ENCODE measurements around the gene P3H1.
A peak's percentile ranks its signal among the peaks of the same experiment; 100 is the strongest.
"Not testable (repeated sequence)": the region's sequence is repeated elsewhere in the genome, so short reads cannot be mapped to it uniquely, and the experiment has no call there.

The P3H1 gene, protein sequence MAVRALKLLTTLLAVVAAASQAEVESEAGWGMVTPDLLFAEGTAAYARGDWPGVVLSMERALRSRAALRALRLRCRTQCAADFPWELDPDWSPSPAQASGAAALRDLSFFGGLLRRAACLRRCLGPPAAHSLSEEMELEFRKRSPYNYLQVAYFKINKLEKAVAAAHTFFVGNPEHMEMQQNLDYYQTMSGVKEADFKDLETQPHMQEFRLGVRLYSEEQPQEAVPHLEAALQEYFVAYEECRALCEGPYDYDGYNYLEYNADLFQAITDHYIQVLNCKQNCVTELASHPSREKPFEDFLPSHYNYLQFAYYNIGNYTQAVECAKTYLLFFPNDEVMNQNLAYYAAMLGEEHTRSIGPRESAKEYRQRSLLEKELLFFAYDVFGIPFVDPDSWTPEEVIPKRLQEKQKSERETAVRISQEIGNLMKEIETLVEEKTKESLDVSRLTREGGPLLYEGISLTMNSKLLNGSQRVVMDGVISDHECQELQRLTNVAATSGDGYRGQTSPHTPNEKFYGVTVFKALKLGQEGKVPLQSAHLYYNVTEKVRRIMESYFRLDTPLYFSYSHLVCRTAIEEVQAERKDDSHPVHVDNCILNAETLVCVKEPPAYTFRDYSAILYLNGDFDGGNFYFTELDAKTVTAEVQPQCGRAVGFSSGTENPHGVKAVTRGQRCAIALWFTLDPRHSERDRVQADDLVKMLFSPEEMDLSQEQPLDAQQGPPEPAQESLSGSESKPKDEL

DNA sequence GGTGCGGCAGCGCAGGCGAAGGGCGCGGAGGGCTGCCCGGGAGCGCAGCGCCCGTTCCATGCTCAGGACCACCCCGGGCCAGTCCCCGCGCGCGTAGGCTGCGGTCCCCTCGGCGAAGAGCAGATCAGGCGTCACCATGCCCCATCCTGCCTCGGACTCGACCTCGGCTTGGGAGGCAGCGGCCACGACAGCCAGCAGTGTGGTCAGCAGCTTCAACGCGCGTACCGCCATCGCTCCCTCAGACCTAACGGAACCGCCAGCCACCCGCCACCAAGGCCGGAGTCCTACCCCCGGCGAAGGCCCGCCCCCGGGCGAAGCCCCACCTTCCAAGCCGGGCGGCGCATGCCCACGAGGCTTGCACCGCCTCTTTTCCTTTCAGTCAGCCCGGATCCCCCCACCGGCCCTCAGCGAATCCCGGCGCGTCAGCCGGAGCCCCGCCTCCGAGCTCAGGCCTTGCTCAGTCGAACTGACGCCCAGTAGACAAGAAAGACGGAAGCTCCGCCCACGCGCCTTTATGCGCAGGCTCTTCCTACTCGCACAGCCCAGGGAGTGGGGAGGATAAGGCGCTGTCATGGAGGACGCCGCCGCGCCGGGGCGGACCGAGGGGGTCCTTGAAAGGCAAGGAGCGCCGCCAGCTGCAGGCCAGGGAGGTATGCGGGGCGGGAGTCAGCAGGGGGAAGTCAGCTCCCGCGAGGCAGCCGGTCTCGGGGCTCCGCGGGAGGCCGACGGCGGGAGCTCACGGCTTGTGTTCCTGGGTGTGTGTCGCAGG, at the start of gene P3H1, which contains the start of gene C1orf50:
Gene P3H1, minus strand, starts transcription at position 288 of the 769 bp plus-strand sequence. Its CDS starts 57 bp downstream, at position 231.
Gene C1orf50, plus strand, starts transcription at position 509 of the 769 bp plus-strand sequence. Its CDS starts 63 bp downstream, at position 572.
- peak; percentile 99 for DNase-seq (ENCODE audit: low read depth in 2 of 2)

DNA sequence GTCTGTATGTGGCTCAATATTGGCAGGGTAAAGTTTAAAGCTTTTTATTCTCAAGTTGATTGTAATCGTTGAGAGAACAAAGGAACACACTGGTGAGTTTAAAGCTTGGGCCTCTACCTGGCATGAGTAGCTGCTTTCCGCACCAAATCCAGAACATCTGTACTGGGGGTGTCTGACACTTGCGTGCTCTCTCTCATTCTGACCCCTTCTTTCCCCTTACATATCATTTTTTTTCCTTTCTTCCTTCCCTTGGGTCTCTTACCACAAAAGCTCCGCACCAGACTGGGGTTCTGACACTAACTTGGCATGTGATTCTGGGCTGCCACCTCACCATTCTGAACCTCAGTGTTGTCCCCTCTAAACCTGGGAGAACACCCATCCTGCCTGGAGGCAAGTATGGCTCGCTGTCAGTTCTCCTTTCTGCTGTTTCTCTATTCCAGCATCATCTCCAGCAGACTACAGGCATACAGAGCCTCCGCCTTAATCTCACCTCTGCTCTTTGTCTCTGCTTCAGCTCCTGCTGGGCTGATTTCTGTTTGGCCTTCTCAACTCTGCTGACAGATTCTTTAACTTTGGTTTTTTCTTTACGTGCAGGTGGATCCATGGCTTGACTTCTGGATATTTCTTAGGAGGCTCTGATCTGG, 49.2 kb upstream of the P3H1 start:
- DNase-seq (ENCODE audit: low read depth in 2 of 2), result no peak

DNA sequence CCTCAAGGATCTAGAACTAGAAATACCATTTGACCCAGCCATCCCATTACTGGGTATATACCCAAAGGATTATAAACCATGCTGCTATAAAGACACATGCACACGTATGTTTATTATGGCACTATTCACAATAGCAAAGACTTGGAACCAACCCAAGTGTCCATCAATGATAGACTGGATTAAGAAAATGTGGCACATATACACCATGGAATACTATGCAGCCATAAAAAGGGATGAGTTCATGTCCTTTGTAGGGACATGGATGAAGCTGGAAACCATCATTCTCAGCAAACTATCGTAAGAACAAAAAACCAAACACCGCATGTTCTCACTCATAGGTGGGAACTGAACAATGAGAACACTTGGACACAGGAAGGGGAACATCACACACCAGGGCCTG, 48.0 kb upstream of the P3H1 start:
- not testable (repeated sequence) for DNase-seq (ENCODE audit: low read depth in 2 of 2)

DNA sequence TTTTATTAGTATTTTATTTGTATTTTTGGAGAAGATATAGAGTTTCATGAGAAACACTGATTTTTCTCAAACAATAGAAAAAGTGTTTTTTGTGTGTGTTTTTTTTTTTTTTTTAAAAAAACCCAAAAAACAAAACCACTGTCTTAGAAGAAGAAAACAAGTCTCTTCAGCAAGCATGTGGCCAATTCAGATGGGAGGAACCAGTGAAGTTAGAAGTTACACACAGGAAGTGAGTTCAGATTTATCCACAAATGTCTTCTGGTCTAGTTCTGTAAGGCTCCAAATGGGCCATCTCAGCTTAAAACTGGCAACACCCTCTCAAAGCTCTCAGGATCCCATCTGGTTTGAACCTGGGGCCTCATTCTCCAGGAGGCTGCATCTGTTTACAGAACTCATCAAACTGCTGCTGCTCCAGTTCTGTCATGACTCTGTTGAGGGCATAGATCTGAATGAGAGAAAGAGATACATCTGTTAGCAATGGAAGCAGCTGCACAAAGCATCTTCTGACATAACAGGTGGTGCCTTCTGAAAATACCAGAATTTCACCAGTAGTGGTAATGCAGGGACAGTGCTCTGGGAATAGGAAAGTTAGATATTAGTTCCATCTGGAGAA, 40.3 kb upstream of the P3H1 start:
- DNase-seq (ENCODE audit: low read depth in 2 of 2), result no peak

DNA sequence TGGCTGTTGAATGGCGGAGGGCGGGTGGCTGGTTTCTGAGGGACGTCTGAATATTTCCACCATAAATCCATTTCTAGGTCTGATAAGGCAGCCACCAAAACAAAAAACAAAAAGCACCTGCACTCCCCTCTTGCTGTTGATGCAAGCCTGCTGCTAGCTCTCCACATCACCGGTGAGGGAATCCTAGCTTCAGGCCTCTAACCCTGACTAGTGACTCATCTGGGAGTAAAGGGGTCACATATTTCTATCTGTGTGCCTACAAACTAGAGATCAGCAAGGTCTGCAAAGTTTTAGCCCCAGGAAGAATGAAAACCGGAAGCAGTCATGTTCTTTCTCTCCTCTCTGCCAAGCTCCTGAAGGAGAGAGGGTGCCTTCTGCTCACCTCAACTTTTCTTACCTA, 39.8 kb upstream of the P3H1 start:
- DNase-seq (ENCODE audit: low read depth in 2 of 2), result no peak

DNA sequence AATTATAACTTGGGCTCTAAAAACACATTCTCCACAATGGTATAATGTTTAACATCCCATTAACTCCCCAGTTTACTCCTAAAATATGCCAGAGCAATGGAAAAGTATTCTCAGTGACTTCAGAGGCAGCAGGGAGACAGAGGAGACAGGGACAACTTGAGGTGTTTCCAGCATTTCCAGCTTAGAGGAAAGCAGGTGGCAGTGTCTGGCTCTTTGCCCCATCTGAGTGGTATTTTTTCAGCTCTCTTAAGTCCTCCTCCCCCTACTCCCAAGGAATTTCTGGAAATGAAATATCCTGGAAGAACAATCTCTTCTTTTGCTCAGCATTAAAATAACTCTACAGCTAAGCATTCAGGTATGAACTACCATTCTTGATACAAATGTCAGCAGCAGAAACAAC, 39.3 kb upstream of the P3H1 start:
- no peak for DNase-seq (ENCODE audit: low read depth in 2 of 2)

DNA sequence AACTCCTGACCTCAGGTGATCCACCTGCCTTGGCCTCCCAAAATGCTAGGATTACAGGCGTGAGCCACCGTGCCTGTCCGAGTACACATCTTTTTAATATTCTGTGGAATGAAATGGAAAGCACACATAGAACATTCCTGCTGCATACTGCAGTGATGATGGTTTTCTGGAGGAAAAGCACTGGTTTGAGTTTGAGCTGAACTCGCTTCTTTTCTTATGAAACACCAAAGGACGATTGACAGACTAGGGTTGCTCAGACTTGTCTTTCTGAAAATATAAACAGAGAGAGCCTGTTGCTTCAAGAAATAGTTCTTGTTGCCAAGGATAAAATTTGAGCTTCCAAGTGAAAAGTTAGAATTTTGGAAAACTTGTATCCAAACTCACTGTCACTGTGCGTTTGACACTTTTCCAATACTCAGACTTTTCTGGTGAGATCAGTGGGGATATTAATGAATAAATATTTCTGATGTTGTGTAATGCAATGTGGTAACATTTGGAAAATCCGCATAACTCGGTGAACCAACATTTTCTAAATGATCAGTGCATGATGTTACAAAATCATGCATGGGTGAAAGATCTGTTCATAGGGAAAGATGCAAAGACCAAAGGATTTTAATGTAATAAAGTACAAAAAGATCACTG, 35.1 kb upstream of the P3H1 start:
- no peak for DNase-seq (ENCODE audit: low read depth in 2 of 2)

DNA sequence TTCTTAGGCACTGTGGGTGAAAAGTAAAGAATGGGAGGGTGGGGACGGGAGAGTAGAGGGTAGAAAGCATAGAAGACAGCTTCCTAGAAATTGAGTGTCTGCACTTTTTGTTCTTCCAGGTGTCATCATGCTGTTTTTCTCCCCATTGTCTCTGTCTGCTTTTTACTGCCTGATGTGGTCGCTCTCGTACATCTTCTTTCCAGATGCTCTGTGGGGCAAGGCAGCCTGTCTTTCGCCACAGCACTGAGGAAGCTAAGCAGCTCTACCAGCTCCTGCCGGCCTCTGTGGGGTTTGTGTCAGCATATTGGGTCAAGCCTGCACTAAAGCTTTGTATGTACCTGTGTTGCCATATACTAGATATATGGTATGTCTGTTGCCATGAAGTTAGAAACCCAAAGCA, 31.2 kb upstream of the P3H1 start:
- DNase-seq (ENCODE audit: low read depth in 2 of 2), result no peak

DNA sequence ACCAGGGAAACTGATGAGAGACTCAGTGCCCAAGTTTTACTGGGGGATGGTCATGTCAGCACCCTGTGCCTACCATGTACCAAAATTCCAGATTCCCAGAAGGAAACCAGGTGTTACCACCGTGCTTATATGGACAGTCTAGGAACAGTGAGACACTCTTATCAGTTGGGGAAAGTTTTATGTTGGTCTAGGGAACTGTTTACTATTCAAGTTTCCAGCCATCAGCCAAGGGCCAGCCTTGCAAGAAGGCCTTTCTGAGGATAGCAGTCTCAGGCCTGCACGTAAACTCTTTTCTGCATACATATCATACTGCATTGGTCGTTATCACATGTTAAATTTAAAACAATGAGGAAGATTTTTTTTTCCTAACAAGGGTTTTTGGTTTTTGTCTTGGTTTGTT, 30.6 kb upstream of the P3H1 start:
- DNase-seq (ENCODE audit: low read depth in 2 of 2), result no peak

DNA sequence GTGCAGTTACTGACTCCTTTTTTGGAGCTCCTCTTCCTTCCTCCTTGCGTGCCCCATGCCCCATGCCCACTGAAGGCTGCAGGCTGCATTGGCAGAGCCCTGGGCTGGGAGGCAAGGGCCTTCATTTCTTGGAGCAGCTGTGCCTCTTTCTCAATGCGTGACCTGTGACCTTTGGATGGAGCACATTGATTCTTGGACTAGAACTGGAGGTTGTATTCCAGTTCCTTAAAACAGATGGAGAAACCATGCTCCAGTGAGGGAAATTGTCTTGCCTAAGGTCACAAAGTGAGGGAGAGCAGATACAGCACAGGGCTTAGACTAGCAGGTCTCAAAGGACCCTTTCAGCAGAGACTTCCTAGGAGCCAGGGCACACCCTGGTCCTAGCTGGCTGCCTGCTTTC, 27.0 kb upstream of the P3H1 start:
- DNase-seq (ENCODE audit: low read depth in 2 of 2), result no peak

DNA sequence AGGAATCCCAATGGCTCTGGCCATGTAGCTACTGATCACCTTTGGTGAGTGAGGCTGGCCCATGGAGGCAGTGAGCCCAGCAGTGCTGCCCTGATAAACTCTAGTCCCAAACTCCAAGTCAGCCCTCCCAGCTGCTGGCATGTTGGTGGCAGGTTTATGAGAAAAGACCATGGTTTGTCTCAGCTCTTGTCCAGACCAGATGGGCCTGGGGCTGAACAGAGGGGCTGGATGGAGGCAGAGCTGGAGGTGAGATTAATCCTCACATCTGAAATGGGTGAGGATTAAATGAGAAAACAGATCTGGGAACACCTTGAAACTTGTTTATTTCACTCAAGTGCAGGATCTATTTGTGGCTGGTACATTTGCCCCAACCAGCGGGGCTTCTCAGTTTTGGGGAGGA, 21.2 kb upstream of the P3H1 start:
- no peak for DNase-seq (ENCODE audit: low read depth in 2 of 2)

DNA sequence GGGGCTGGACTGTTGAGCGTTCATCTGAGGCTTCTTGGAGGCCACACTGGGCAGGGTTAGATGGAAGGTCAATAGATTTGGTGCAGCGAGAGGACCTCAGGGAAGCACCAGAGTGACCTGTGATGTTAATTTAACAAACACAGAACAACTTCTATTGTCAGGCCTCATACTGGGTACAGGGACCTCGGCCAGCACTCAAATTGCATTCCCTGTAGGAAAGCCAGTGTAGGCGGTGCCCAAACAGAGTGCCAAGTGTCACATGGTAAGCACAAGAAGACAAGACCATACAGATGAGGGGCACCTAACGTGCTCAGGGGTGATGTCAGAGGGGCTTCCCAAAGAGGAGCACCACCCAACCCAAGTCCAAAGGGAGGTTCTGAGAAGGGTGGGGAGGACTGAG, 19.3 kb upstream of the P3H1 start:
- DNase-seq (ENCODE audit: low read depth in 2 of 2), result no peak

DNA sequence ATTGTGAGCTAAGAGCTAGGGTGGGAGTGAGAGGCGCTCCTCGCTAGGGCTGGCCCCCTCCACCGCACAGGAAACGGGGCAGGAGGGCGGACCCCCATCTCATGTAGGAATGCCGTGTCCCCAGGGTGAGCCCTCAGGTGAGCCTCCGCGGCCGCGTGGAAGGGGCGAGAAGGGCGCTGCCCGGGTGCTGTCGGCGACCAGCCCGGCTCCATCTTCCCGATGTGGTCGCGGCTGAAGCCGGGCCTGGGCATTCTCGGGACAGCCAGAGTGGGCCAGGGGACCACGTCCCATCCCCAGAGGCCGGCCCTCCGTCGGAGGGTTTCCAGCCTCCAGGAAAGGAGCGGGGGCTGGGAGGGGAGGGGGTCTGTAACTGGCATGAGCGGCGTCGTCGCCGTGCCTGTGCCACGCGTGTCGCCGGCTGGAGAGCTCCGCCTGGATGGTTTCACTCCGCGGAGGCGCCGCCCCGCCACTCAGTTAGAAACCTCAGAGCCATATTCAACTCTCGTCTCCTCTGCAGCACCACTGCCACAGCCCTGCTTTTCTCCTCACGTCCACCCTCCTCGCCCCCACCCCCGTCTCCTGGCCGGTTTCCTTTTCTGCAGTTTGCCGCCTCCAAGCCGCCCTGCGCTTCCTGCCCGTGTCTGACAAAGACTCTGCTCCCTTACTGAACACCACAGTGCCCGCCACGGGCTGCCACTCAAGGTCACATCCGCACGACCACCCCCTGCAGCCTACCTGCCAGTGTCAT, 18.3 kb upstream of the P3H1 start, which contains the start of gene TMEM269:
Gene TMEM269, plus strand, starts transcription at position 46 of the 748 bp plus-strand sequence. CDS start 4,903 bp downstream, outside the sequence.
- peak; percentile 10 to 25 for DNase-seq (ENCODE audit: low read depth in 2 of 2)

DNA sequence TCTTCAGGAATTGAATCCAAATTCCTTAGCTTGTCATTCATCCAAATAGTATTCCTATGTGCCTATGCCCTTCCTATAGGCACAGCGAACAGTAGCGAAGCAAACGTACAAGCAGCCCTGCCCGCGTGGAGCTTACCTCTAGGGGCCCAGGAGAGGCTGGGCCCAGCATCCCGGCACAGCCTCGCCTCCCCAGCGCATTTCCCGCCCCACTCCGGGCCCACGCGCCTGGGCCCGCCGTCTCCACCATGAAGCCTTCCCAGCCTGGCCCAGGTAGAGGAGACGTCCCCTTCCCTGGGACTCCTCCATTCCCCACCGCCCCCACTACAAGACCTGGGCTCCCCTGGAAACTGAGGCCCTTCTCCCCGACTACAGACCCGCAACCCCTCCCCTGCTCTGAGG, 17.7 kb upstream of the P3H1 start:
- DNase-seq (ENCODE audit: low read depth in 2 of 2), result no peak

DNA sequence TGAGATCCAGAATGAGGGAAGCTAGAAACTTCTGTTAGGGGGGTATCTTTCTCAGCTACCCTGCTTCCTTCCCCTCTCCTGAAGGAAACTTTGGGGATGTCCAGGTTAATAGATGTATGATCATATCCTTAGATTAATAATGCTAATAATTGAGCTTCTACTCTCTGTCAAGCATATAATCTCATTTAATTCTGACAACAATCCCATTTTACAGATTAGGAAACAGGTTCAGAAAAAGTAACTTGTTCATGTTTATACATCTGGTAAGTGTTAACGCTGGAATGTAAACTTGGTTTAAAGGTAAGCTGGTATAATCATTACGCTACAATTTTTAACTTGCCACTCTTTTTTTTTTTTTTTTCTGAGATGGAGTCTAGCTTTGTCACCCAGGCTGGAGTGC, 16.3 kb upstream of the P3H1 start:
- no peak for DNase-seq (ENCODE audit: low read depth in 2 of 2)

DNA sequence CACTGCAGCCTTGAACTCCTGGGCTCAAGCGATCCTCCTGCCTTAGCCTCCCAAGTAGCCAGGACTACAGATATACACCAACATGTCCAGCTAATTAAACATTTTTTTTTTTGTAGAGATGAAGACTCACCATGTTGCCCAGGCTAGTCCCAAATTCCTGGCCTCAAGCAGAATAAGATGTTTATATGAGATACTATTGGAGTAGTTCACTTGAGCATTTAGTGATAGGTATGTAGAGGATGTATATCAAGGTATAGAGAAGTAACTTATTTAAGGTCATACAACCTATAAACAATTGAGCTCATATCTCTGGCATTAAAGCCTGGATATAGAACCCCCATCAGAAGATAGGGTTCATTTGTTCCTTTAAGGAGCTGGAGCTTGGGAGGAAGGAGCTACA, 13.3 kb upstream of the P3H1 start:
- DNase-seq (ENCODE audit: low read depth in 2 of 2), result no peak

DNA sequence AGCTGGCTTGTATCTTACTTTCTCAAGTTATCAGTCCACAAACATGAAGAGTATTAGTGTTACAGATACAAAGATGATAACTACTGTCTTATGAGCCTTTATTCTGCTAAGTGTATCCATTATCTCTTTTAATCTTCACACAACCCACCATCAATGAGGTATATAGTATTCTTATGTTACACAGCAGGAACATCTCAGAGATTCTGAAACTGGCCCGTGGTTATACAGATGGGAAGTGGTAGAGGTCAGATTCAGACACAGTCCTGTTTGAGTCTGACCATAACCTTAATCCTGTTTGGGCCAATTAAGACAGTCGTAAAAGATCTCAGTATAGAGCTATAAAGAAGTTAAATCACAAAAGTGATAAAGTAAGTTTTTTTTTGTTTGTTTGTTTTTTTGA, 12.9 kb upstream of the P3H1 start:
- no peak for DNase-seq (ENCODE audit: low read depth in 2 of 2)

DNA sequence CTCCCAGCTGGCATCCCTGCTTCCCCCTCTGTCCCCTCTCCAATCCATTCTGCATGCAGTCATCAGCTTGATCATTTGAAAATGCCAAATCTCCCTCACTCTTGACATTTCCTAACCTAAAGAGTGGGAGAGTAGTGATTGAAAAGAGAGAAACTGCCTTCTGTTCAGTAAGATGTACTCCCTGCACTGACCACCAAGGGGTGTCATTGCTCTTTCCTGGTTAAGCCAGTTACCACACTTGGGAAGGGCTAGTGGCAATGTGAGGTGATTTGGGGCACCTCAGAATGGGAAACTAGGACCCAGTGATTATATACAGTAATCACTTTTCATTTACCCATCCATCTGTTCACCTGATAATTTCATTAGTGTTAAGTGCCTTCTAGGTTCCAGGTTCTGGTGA, 11.0 kb upstream of the P3H1 start:
- no peak for DNase-seq (ENCODE audit: low read depth in 2 of 2)

DNA sequence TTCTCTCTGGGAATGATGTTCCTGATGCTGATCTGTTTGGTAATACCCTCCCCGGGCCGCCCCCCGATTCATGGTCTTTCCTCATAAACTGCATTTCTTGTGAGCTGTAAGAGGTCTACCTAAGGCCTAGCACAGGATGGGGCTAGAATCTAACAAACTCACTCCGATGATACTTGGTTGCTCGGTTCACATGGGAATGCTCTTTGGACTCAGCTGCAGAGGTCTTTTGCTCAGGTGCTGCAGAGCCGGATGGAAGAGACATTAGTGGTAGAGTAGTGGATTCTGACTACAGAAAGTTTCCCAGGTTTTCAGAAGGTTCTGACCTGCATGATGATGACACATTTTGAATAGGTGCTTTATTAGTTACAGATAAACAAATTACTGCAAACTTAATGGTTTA, 9.7 kb upstream of the P3H1 start:
- no peak for DNase-seq (ENCODE audit: low read depth in 2 of 2)

DNA sequence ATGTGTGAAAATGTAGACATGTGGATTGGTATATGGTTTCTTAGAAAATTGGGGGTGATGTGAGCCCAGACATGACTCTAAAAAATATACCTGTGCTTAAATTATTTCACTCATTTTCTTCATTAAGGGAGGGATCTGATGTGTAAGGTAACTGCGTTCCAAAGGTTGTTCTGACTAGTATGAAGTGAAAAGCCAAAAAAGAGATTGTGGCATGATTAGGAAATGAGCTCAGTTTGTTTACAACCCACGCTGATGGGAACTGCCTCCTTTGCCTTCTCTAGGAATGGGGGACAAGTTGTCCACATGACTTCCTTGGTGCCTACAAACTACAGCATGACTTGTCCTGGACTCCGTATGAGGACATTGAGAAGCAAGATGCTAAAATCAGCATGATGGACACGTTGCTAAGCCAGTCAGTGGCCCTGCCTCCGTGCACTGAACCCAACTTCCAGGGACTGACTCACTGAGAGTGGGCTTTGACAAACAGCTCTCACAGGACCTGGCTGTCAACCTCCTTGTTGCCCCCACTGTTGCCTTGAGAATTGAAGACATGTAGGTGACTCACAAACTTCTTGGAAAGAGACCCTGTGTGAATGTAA, 8.2 kb upstream of the P3H1 start:
- DNase-seq (ENCODE audit: low read depth in 2 of 2), result no peak
